ENCODE data around the gene INPP5A.

GRCh38 chr10:132548869-132549268 is 11.3 kb downstream of the INPP5A start:
- TF ChIP-seq YY1 (IDR thresholded peaks at IDR 0.05; ENCODE audit: extremely low read depth, insufficient replicate concordance, low read depth, low read length) = no peak
- no peak for TF ChIP-seq RAD21 (IDR thresholded peaks at IDR 0.05; ENCODE audit: low read depth)
- no peak for TF ChIP-seq CTCF (IDR thresholded peaks at IDR 0.05 in 2 of 3, conservative IDR thresholded peaks at IDR 0.05 in 1 of 3; ENCODE audit: borderline replicate concordance in 1 of 3, insufficient read depth in 1 of 3, low read depth in 2 of 3, low read length in 2 of 3)
